HEK293 (cell line): Measurements from ENCODE around the gene NAIF1.

Experiments
- CTCF ChIA-PET: fragments of 350-600 bp; formaldehyde crosslinking; extraction: SDS; loops from one replicate; lab custom pipeline; 2021; ENCODE audit warnings: antibody characterized with exemption; lab: Yijun Ruan, JAX
- POLR2A ChIA-PET: fragments of 300-600 bp; formaldehyde crosslinking; extraction: SDS; loops from one replicate; lab custom pipeline; 2020; ENCODE audit warnings: antibody characterized with exemption, inconsistent platforms; lab: Yijun Ruan, JAX
- H3K27ac ChIP-seq: fragments of 200-500 bp; sonication (Bioruptor generic); 2 replicates; pipeline ENCODE4 v1.5.1; 2014; ENCODE audit warnings: low read depth, low read length, control low read depth, inconsistent platforms; ENCODE audit errors: extremely low read depth
- H3K36me3 ChIP-seq, 2 experiments: fragments of 200-500 bp in 1 of 2; sonication (Bioruptor generic) in 1 of 2; 1 replicate in 1 of 2; 2 replicates in 1 of 2; pipeline ENCODE4 v1.5.1; 2014 to 2017; ENCODE audit warnings: inconsistent platforms in 2 of 2, low read length in 2 of 2; ENCODE audit not compliant: control insufficient read depth in 2 of 2, insufficient read depth in 1 of 2
- H3K4me1 ChIP-seq: fragments of 200-500 bp; sonication (Bioruptor generic); 2 replicates; pipeline ENCODE4 v1.5.1; 2014; ENCODE audit warnings: mild to moderate bottlenecking, low read length, inconsistent platforms; ENCODE audit not compliant: control insufficient read depth, insufficient read depth
- H3K4me3 ChIP-seq: 2 replicates; pipeline ENCODE4 v1.5.1; 2011; ENCODE audit warnings: low read depth, mild to moderate bottlenecking, control low read depth, low read length, moderate library complexity
- H3K9me3 ChIP-seq: fragments of 200-500 bp; sonication (Bioruptor generic); 2 replicates; pipeline ENCODE4 v1.5.1; 2014; ENCODE audit warnings: low read depth, low read length, inconsistent platforms; ENCODE audit not compliant: control insufficient read depth, insufficient read depth
- BCL11A ChIP-seq: fragments of 450-650 bp; formaldehyde crosslinking; IDR thresholded peaks from 2 replicates; pipeline ENCODE4 v1.5.1; 2016; ENCODE audit warnings: low read depth, missing biosample characterization, missing genetic modification characterization
- ELK4 ChIP-seq: IDR thresholded peaks from 2 replicates; pipeline ENCODE4 v1.6.1; 2011; ENCODE audit warnings: mild to moderate bottlenecking, low read depth, low read length, borderline replicate concordance
- GLI4 ChIP-seq: fragments of 450-650 bp; formaldehyde crosslinking; IDR thresholded peaks from 2 replicates; pipeline ENCODE4 v1.5.1; 2016; ENCODE audit warnings: missing biosample characterization, missing genetic modification characterization
- HOXC10 ChIP-seq: sonication (generic); formaldehyde crosslinking; IDR thresholded peaks from 2 replicates; pipeline ENCODE4 v1.8.1; 2023; ENCODE audit warnings: mild to moderate bottlenecking, missing genetic modification reagents
- PRDM1 ChIP-seq: fragments of 450-650 bp; formaldehyde crosslinking; IDR thresholded peaks from 2 replicates; pipeline ENCODE4; 2016; ENCODE audit warnings: missing biosample characterization, missing genetic modification characterization
- PRDM4 ChIP-seq: fragments of 450-650 bp; formaldehyde crosslinking; IDR thresholded peaks from 2 replicates; pipeline ENCODE4 v1.5.1; 2017; ENCODE audit warnings: missing biosample characterization, missing genetic modification characterization
- REPIN1 ChIP-seq: fragments of 450-650 bp; formaldehyde crosslinking; IDR thresholded peaks from 2 replicates; pipeline ENCODE4 v1.5.1; 2017; ENCODE audit warnings: missing biosample characterization, missing genetic modification characterization, low read depth
- SETDB1 ChIP-seq: IDR thresholded peaks from one replicate; pipeline ENCODE4 v1.6.1; 2017; ENCODE audit warnings: mild to moderate bottlenecking, low read length, moderate library complexity, mixed read lengths; ENCODE audit not compliant: insufficient read length
- TSHZ1 ChIP-seq: fragments of 450-650 bp; formaldehyde crosslinking; IDR thresholded peaks from 2 replicates; pipeline ENCODE4 v1.5.1; 2016; ENCODE audit warnings: missing biosample characterization, missing genetic modification characterization, borderline replicate concordance
- ZBTB26 ChIP-seq: fragments of 450-650 bp; formaldehyde crosslinking; optimal IDR thresholded peaks from 2 replicates; pipeline ENCODE3; 2016; ENCODE audit warnings: missing biosample characterization, mild to moderate bottlenecking, missing genetic modification characterization
- ZNF26 ChIP-seq: fragments of 450-650 bp; formaldehyde crosslinking; IDR thresholded peaks from 2 replicates; pipeline ENCODE4 v1.5.1; 2016; ENCODE audit warnings: missing biosample characterization, missing genetic modification characterization
- ZNF280C ChIP-seq: fragments of 450-650 bp; formaldehyde crosslinking; IDR thresholded peaks from 2 replicates; pipeline ENCODE4 v1.5.1; 2016; ENCODE audit warnings: missing biosample characterization, missing genetic modification characterization
- ZNF514 ChIP-seq: fragments of 450-650 bp; formaldehyde crosslinking; IDR thresholded peaks from 2 replicates; pipeline ENCODE4 v1.5.1; 2016; ENCODE audit warnings: missing biosample characterization, missing genetic modification characterization
- ZNF529 ChIP-seq: fragments of 450-650 bp; formaldehyde crosslinking; IDR thresholded peaks from 2 replicates; pipeline ENCODE4 v1.5.1; 2017; ENCODE audit warnings: missing genetic modification characterization, missing biosample characterization; ENCODE audit not compliant: insufficient replicate concordance
- ZNF624 ChIP-seq: fragments of 450-650 bp; formaldehyde crosslinking; IDR thresholded peaks from 2 replicates; pipeline ENCODE4 v1.5.1; 2017; ENCODE audit warnings: missing biosample characterization, missing genetic modification characterization
- ZNF660 ChIP-seq: fragments of 450-650 bp; IDR thresholded peaks from 2 replicates; pipeline ENCODE4 v1.5.1; 2018; ENCODE audit warnings: missing biosample characterization, mild to moderate bottlenecking, missing genetic modification characterization
- ZNF707 ChIP-seq: fragments of 450-650 bp; formaldehyde crosslinking; IDR thresholded peaks from 2 replicates; pipeline ENCODE4 v1.5.1; 2016; ENCODE audit warnings: missing biosample characterization, missing genetic modification characterization
- ZNF777 ChIP-seq: fragments of 450-650 bp; formaldehyde crosslinking; IDR thresholded peaks from 2 replicates; pipeline ENCODE4 v1.5.1; 2017; ENCODE audit warnings: missing biosample characterization, missing genetic modification characterization, borderline replicate concordance
- ZNF837 ChIP-seq: fragments of 450-650 bp; formaldehyde crosslinking; IDR thresholded peaks from 2 replicates; pipeline ENCODE4 v1.5.1; 2016; ENCODE audit warnings: missing biosample characterization, missing genetic modification characterization
- ZXDB ChIP-seq: fragments of 450-650 bp; formaldehyde crosslinking; IDR thresholded peaks from 2 replicates; pipeline ENCODE4 v1.5.1; 2016; ENCODE audit warnings: missing biosample characterization, missing genetic modification characterization

Gene NAIF1

GRCh38 chr9:128054087-128054486 lies 13.0 kb downstream of the NAIF1 start:
- ChIA-PET CTCF (no interaction called here), POLR2A (no interaction called here)
- H3K27ac ChIP-seq: no peak overlapping the region
- TF ChIP-seq PRDM4 (tag by site-specific recombination): no peak
- TF ChIP-seq ZNF280C (tag by site-specific recombination): no peak
- no peak for TF ChIP-seq ZBTB26 (tag by site-specific recombination)
- no peak for TF ChIP-seq GLI4 (tag by site-specific recombination)
- TF ChIP-seq ZXDB (tag by site-specific recombination): no peak
- no peak for TF ChIP-seq ZNF837 (tag by site-specific recombination)
- no peak for TF ChIP-seq BCL11A
- no peak for TF ChIP-seq ZNF660 (tag by site-specific recombination)
- TF ChIP-seq ELK4: no peak
- TF ChIP-seq ZNF529 (tag by site-specific recombination): no peak
- TF ChIP-seq ZNF624 (tag by site-specific recombination): no peak
- TF ChIP-seq ZNF514 (tag by site-specific recombination): no peak
- H3K4me1 ChIP-seq: peaks cover 6% of the 10 kb centered on the region
- H3K36me3 ChIP-seq: no peaks in the 10 kb centered on the region
- no peaks in the 10 kb centered on the region for H3K9me3 ChIP-seq
- H3K4me3 ChIP-seq: no peak overlapping the region

GRCh38 chr9:128053560-128053959 lies 13.6 kb downstream of the NAIF1 start:
- no peak overlapping the region for H3K4me3 ChIP-seq
- ChIA-PET CTCF (interaction anchor here (1.9 kb wide), 1 partner anchor 18 kb away, joined by 6 read pairs; no protein-coding TSS in a partner anchor), POLR2A (no interaction called here)
- TF ChIP-seq REPIN1 (no peak), ZNF777 (no peak), ZNF26 (tag by site-specific recombination) (no peak), ZNF707 (no peak), TSHZ1 (tag by site-specific recombination) (no peak), PRDM1 (no peak), HOXC10 (CRISPR knock-in tag) (no peak), SETDB1 (no peak)
- peaks cover 6% of the 10 kb centered on the region for H3K4me1 ChIP-seq
- no peaks in the 10 kb centered on the region for H3K36me3 ChIP-seq
- no peaks in the 10 kb centered on the region for H3K9me3 ChIP-seq
- H3K27ac ChIP-seq: no peak overlapping the region
